GM12878 (cell line): ENCODE data around the gene FFAR2.

Source experiments
- BMI1 ChIP-seq: fragments of 450-650 bp; IDR thresholded peaks from 2 replicates; pipeline ENCODE4 v1.6.1; 2016; ENCODE audit warnings: mild to moderate bottlenecking, moderate library complexity, borderline replicate concordance
- BRCA1 ChIP-seq: IDR thresholded peaks from 2 replicates; pipeline ENCODE4 v1.6.1; 2011; ENCODE audit warnings: low read depth, low read length, improper control_type of control experiment
- EGR1 ChIP-seq, 2 experiments: IDR thresholded peaks; 1 replicate in 1 of 2; 2 replicates in 1 of 2; pipeline ENCODE4 v1.6.1; 2011 to 2012; ENCODE audit warnings: low read depth in 2 of 2, low read length in 2 of 2, borderline replicate concordance in 1 of 2, mild to moderate bottlenecking in 1 of 2, moderate library complexity in 1 of 2
- NR2C2 ChIP-seq: IDR thresholded peaks from 2 replicates; pipeline ENCODE4 v1.6.1; 2011; ENCODE audit warnings: borderline replicate concordance, low read depth; ENCODE audit not compliant: control insufficient read depth, insufficient read length
- POLR2A ChIP-seq: IDR thresholded peaks from 2 replicates; pipeline ENCODE4 v1.6.1; 2011; ENCODE audit warnings: low read depth, mild to moderate bottlenecking, low read length
- RBBP5 ChIP-seq: fragments of 200-600 bp; sonication (generic); conservative IDR thresholded peaks from 2 replicates; pipeline ENCODE4 v1.6.1; 2016
- RCOR1 ChIP-seq: conservative IDR thresholded peaks from 2 replicates; pipeline ENCODE4 v1.6.1; 2012; ENCODE audit warnings: low read depth, low read length, improper control_type of control experiment
- TCF7 ChIP-seq: IDR thresholded peaks from 2 replicates; pipeline ENCODE4 v1.6.1; 2014; ENCODE audit warnings: antibody characterized with exemption, borderline replicate concordance
- YY1 ChIP-seq: IDR thresholded peaks from 2 replicates; pipeline ENCODE4 v1.6.1; 2011; ENCODE audit warnings: low read depth, mild to moderate bottlenecking, low read length
- TF ChIP-seq, protein P1 (sequence below), 3 experiments: IDR thresholded peaks in 2 of 3; conservative IDR thresholded peaks in 1 of 3; 2 replicates each; pipeline ENCODE4 v1.5.1; 2011; ENCODE audit warnings: low read depth in 3 of 3, low read length in 3 of 3, mild to moderate bottlenecking in 3 of 3, control low read depth in 2 of 3, moderate library complexity in 2 of 3, inconsistent platforms in 1 of 3, mixed read lengths in 1 of 3; ENCODE audit not compliant: control insufficient read depth in 2 of 3, insufficient read depth in 1 of 3; ENCODE audit errors: extremely low read depth in 1 of 3

DNA sequence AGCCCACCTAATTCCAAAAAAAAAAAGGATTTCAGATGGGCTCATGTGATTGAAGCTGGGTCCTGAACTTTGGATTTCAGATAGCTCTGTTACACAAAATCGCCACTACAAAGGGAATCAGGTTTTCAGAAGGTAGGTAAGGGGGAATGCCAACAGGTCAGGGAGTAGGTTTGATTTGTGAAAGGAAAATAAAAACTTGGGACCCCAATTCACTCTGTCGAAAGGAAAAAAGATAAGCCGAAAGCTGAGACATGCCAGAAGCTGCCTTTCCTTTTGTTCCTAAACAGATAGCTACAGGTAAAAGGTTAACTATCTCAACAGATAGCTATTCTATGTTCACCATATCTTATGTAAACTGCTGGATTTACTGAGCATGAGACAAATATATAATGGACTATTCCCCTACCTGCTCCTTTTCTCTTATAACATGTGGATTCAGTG is 38.2 kb downstream of the FFAR2 start:
- TF ChIP-seq RBBP5: no peak
- TF ChIP-seq POLR2A: no peak
- TF ChIP-seq BMI1: no peak
- TF ChIP-seq NR2C2: no peak
- TF ChIP-seq, protein P1, sequence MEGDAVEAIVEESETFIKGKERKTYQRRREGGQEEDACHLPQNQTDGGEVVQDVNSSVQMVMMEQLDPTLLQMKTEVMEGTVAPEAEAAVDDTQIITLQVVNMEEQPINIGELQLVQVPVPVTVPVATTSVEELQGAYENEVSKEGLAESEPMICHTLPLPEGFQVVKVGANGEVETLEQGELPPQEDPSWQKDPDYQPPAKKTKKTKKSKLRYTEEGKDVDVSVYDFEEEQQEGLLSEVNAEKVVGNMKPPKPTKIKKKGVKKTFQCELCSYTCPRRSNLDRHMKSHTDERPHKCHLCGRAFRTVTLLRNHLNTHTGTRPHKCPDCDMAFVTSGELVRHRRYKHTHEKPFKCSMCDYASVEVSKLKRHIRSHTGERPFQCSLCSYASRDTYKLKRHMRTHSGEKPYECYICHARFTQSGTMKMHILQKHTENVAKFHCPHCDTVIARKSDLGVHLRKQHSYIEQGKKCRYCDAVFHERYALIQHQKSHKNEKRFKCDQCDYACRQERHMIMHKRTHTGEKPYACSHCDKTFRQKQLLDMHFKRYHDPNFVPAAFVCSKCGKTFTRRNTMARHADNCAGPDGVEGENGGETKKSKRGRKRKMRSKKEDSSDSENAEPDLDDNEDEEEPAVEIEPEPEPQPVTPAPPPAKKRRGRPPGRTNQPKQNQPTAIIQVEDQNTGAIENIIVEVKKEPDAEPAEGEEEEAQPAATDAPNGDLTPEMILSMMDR (IDR thresholded peaks at IDR 0.05 in 2 of 3, conservative IDR thresholded peaks at IDR 0.05 in 1 of 3; ENCODE audit: control insufficient read depth in 2 of 3, extremely low read depth in 1 of 3, insufficient read depth in 1 of 3, low read depth in 3 of 3, low read length in 3 of 3): no peak
- TF ChIP-seq TCF7: no peak
- no peak for TF ChIP-seq YY1
- TF ChIP-seq BRCA1: no peak
- no peak for TF ChIP-seq RCOR1
- TF ChIP-seq EGR1 (IDR thresholded peaks at IDR 0.05; ENCODE audit: borderline replicate concordance in 1 of 2, low read depth in 2 of 2, low read length in 2 of 2): no peak
